Astrocyte (in vitro differentiated cells and primary cell): Measurements from ENCODE around the gene ELK4. TPM values are rescaled to one million over a fixed set of nuclear protein-coding genes. Genes with fewer than 3 reads are reported as not detected.
A peak's percentile ranks its signal among the peaks of the same experiment; 100 is the strongest.

Experiments used
- DNase-seq: peaks from one replicate; pipeline ENCODE4 v3.0.0-alpha.2; 2010; ENCODE audit warnings: low read depth
- FAIRE-seq: peaks from 2 replicates; lab custom pipeline; 2011; peaks lifted over from hg19 to GRCh38; lab: Jason Lieb, UNC
- H2AFZ ChIP-seq: 2 replicates; pipeline ENCODE4 v1.6.0; 2012; ENCODE audit warnings: low read depth, low read length, inconsistent platforms
- H3K27ac ChIP-seq: 2 replicates; pipeline ENCODE4 v1.5.1; 2011; ENCODE audit warnings: low read depth, low read length, inconsistent platforms
- H3K27me3 ChIP-seq: 2 replicates; pipeline ENCODE4 v1.6.0; 2011; ENCODE audit warnings: low read length, inconsistent platforms; ENCODE audit not compliant: insufficient read depth
- H3K36me3 ChIP-seq: 2 replicates; pipeline ENCODE4 v1.5.1; 2011; ENCODE audit warnings: low read length, inconsistent platforms; ENCODE audit not compliant: insufficient read depth
- H3K4me1 ChIP-seq: 2 replicates; pipeline ENCODE4 v1.5.1; 2011; ENCODE audit warnings: low read length, inconsistent platforms; ENCODE audit not compliant: insufficient read depth
- H3K4me2 ChIP-seq: 2 replicates; pipeline ENCODE4 v1.6.0; 2012; ENCODE audit warnings: low read length, inconsistent platforms
- H3K4me3 ChIP-seq: 2 replicates; pipeline ENCODE4 v1.5.1; 2011; ENCODE audit warnings: low read depth, mild to moderate bottlenecking, low read length, inconsistent platforms; ENCODE audit not compliant: insufficient read depth
- H3K79me2 ChIP-seq: 2 replicates; pipeline ENCODE4 v1.6.0; 2012; ENCODE audit warnings: mild to moderate bottlenecking, low read length, inconsistent platforms; ENCODE audit not compliant: insufficient read depth
- H3K9ac ChIP-seq: 2 replicates; pipeline ENCODE4 v1.6.0; 2012; ENCODE audit warnings: mild to moderate bottlenecking, low read length, inconsistent platforms
- H3K9me3 ChIP-seq: 2 replicates; pipeline ENCODE4 v1.5.1; 2012; ENCODE audit warnings: low read depth, mild to moderate bottlenecking, low read length, inconsistent platforms; ENCODE audit not compliant: insufficient read depth
- H4K20me1 ChIP-seq: 2 replicates; pipeline ENCODE4 v1.6.0; 2012; ENCODE audit warnings: low read length, inconsistent platforms; ENCODE audit not compliant: insufficient read depth
- H3K27ac Mint-ChIP-seq: one replicate; pipeline ENCODE4 v1.8.0; 2021; ENCODE audit warnings: mild to moderate bottlenecking, mixed read lengths; ENCODE audit not compliant: unreplicated experiment
- H3K27me3 Mint-ChIP-seq: one replicate; pipeline ENCODE4 v1.8.0; 2021; ENCODE audit warnings: low read depth, mixed read lengths; ENCODE audit not compliant: unreplicated experiment
- H3K36me3 Mint-ChIP-seq: one replicate; pipeline ENCODE4 v1.8.0; 2021; ENCODE audit warnings: low read depth, mixed read lengths; ENCODE audit not compliant: unreplicated experiment
- H3K4me1 Mint-ChIP-seq: one replicate; pipeline ENCODE4 v1.8.0; 2021; ENCODE audit warnings: low read depth, mixed read lengths; ENCODE audit not compliant: unreplicated experiment
- H3K4me3 Mint-ChIP-seq: one replicate; pipeline ENCODE4 v1.8.0; 2021; ENCODE audit warnings: mild to moderate bottlenecking, moderate library complexity, mixed read lengths; ENCODE audit not compliant: unreplicated experiment
- H3K9me3 Mint-ChIP-seq: one replicate; pipeline ENCODE4 v1.8.0; 2021; ENCODE audit warnings: mild to moderate bottlenecking, mixed read lengths; ENCODE audit not compliant: unreplicated experiment
- CTCF ChIP-seq: IDR thresholded peaks from 2 replicates; pipeline ENCODE4 v1.5.1; 2011; ENCODE audit warnings: low read depth, mild to moderate bottlenecking, inconsistent platforms, low read length, moderate library complexity; ENCODE audit not compliant: insufficient read depth
- EZH2 ChIP-seq: IDR thresholded peaks from 2 replicates; pipeline ENCODE4 v1.6.1; 2012; ENCODE audit warnings: mild to moderate bottlenecking, low read length, inconsistent platforms; ENCODE audit not compliant: insufficient read depth
- total RNA-seq: library from RNA; stranded (reverse); gene quantifications from 2 replicates; pipeline ENCODE4 v1.2.1, GENCODE V29; 2021

Gene ELK4
- total RNA-seq, 1 donor from 2014 or later: 31.3 TPM

- H3K4me3 ChIP-seq: no peak overlapping the region
- H3K4me2 ChIP-seq: no peak overlapping the region
- H3K9me3 ChIP-seq: no peaks in the 10 kb centered on the region
- FAIRE-seq (no peak), DNase-seq (peak; percentile 52)
- no peak overlapping the region for H3K27ac ChIP-seq
- H3K27me3 Mint-ChIP-seq: peaks cover 5% of the 10 kb centered on the region
- no peak overlapping the region for H2AFZ ChIP-seq
- H3K27ac Mint-ChIP-seq: peak overlapping the region; percentile 18
- H3K36me3 Mint-ChIP-seq: peaks cover 2% of the 10 kb centered on the region
- TF ChIP-seq CTCF (no peak), EZH2 (no peak)
- peaks cover 2% of the 10 kb centered on the region for H3K9me3 Mint-ChIP-seq
- H3K27me3 ChIP-seq: no peaks in the 10 kb centered on the region
- peaks cover 3% of the 10 kb centered on the region for H3K4me1 ChIP-seq
- H4K20me1 ChIP-seq: peaks cover 3% of the 10 kb centered on the region
- H3K4me1 Mint-ChIP-seq: peaks cover 16% of the 10 kb centered on the region
- H3K79me2 ChIP-seq: peaks cover 26% of the 10 kb centered on the region
- H3K4me3 Mint-ChIP-seq: no peak overlapping the region
- H3K36me3 ChIP-seq: no peaks in the 10 kb centered on the region
- no peak overlapping the region for H3K9ac ChIP-seq
Observed at GRCh38 chr1:205633421-205633976, 1.7 kb upstream of the ELK4 start.

GRCh38 chr1:205632669-205633169 is 908 bp upstream of the ELK4 start:
- Histone ChIP-seq H3K9me3 (no peaks in the 10 kb centered on the region), H3K9ac (peak overlapping the region; percentile 95), H3K27ac (no peak overlapping the region), H3K36me3 (no peaks in the 10 kb centered on the region), H3K27me3 (no peaks in the 10 kb centered on the region), H3K4me1 (peaks cover 3% of the 10 kb centered on the region), H3K79me2 (peaks cover 34% of the 10 kb centered on the region), H3K4me3 (peak overlapping the region; percentile 88), H2AFZ (peak overlapping the region; percentile 96), H4K20me1 (peaks cover 10% of the 10 kb centered on the region), H3K4me2 (peak overlapping the region; percentile 92)
- H3K9me3 Mint-ChIP-seq: no peaks in the 10 kb centered on the region
- no peaks in the 10 kb centered on the region for H3K36me3 Mint-ChIP-seq
- DNase-seq (peak; percentile 10), FAIRE-seq (no peak)
- peaks cover 16% of the 10 kb centered on the region for H3K4me1 Mint-ChIP-seq
- no peaks in the 10 kb centered on the region for H3K27me3 Mint-ChIP-seq
- peak overlapping the region; percentile 91 for H3K27ac Mint-ChIP-seq
- TF ChIP-seq EZH2 (no peak), CTCF (no peak)
- peak overlapping the region; percentile 92 for H3K4me3 Mint-ChIP-seq
